Upper lobe of left lung (tissue), 6 donors: ENCODE data around the gene MEG3. TPM values are rescaled to one million over a fixed set of nuclear protein-coding genes. Genes with fewer than 3 reads are reported as not detected.

Experiments used
- ATAC-seq, 2 donors: fragments of 200-7000 bp; cut with Tn5 transposase; one replicate each; pipeline ENCODE4 v1.9.1; 2022; ENCODE audit warnings: mild to moderate bottlenecking in 2 of 2, moderate library complexity in 2 of 2; ENCODE audit not compliant: low FRiP score in 2 of 2
- DNase-seq, 2 donors: peaks; one replicate each; pipeline ENCODE4 v3.0.0-alpha.2; 2019 to 2020
- H3K27ac ChIP-seq, 4 donors: fragments of 200-600 bp; sonication (generic); one replicate each; pipeline ENCODE4 v1.5.1; 2016 to 2019
- H3K27me3 ChIP-seq, 4 donors: fragments of 200-600 bp; sonication (generic); one replicate each; pipeline ENCODE4 v1.5.1; 2017 to 2019
- H3K36me3 ChIP-seq, 4 donors: fragments of 200-600 bp; sonication (generic); one replicate each; pipeline ENCODE4 v1.5.1; 2016 to 2019
- H3K4me1 ChIP-seq, 4 donors: fragments of 200-600 bp; sonication (generic); one replicate each; pipeline ENCODE4 v1.5.1; 2018 to 2019
- H3K4me3 ChIP-seq, 4 donors: fragments of 200-600 bp; sonication (generic); one replicate each; pipeline ENCODE4 v1.5.1; 2017 to 2019; ENCODE audit warnings: mild to moderate bottlenecking in 2 of 4, moderate library complexity in 1 of 4
- H3K9me3 ChIP-seq, 4 donors: fragments of 200-600 bp; sonication (generic); one replicate each; pipeline ENCODE4 v1.5.1; 2018 to 2019
- CTCF ChIP-seq, 6 experiments: fragments of 450-650 bp in 4 of 6; fragments of 200-600 bp in 2 of 6; sonication (generic) in 2 of 6; IDR thresholded peaks; one replicate each; pipeline ENCODE4 v1.5.1; 2016 to 2019; ENCODE audit warnings: antibody characterized with exemption in 6 of 6
- EP300 ChIP-seq, 4 donors: sonication (generic); formaldehyde crosslinking; IDR thresholded peaks; one replicate each; pipeline ENCODE4 v1.5.1; 2017; ENCODE audit warnings: antibody characterized with exemption in 4 of 4, control low read depth in 2 of 4
- POLR2A ChIP-seq, 4 donors: fragments of 450-650 bp; IDR thresholded peaks; one replicate each; pipeline ENCODE4 v1.5.1; 2016 to 2017; ENCODE audit warnings: antibody characterized with exemption in 4 of 4, mild to moderate bottlenecking in 2 of 4
- POLR2AphosphoS5 ChIP-seq, 2 donors: sonication (generic); formaldehyde crosslinking; IDR thresholded peaks; one replicate each; pipeline ENCODE4 v1.5.1; 2017; ENCODE audit warnings: antibody characterized with exemption in 2 of 2
- WGBS, 2 donors: methylation state at CpG; one replicate each; pipeline ENCODE4 v1.1.5; 2017 to 2018; 5-methylcytosine and 5-hydroxymethylcytosine counted together
- total RNA-seq, 6 donors: library from RNA; depleted of rRNA in 4 of 6; stranded (reverse); fragments of >200 nt in 4 of 6; gene quantifications; one replicate each; pipeline versions ENCODE4 v1.1.0 to v1.2.1, GENCODE V29; 2016 to 2021
- donor health status: DM: no; HTN: no; CAD: no; lungs with moderate emphysema.
- donor health status: DM: no; HTN: yes; CAD: no; lungs with severe emphysema.

Gene MEG3
- total RNA-seq, 6 donors from 2014 or later, result 3.9 to 39.8 (median 17.5) TPM

DNA sequence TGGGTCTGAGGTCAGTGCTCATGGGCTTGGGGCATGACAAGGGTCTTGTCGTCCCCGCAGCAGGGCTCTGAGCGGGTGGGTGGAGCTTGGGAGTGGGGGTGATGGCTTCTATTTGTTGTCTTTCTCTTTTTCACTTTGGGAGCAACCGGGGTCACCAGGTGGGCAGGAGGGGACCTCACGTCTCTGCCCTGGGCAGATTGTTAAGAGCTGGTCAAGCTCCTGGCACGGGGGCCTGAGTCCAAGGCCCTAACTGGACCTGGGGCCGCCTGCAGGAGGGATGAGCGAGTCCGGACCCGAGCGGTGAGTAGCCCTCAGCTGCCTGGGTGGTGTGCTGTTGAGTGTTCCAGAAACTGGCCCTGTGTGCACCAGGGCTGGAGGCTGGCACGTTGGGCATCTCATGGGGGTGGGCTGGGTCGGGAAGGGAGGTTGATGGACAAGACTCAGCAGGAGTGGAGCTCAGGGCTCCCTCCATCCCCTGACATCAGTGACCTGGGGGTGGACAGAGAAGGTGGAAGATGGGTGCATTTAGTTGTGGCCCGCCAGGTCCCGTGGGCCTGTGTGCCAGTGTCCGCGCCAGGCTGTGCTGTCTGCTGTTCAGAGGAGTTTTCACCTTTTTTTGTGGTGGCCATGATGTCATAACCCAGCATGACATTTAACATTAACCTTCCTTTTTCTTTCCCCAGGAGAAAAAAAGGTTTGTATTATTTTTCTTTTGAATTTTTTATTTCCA, 50.1 kb downstream of the MEG3 start:
- H3K27ac ChIP-seq, result no peak overlapping the region
- H3K27me3 ChIP-seq, result no peaks in the 10 kb centered on the region
- no peaks in the 10 kb centered on the region for H3K9me3 ChIP-seq
- H3K36me3 ChIP-seq, result no peaks in the 10 kb centered on the region
- H3K4me3 ChIP-seq, result no peak overlapping the region
- DNase-seq, result no peak
- TF ChIP-seq POLR2A (IDR thresholded peaks at IDR 0.05), result no peak
- no peak for TF ChIP-seq EP300 (IDR thresholded peaks at IDR 0.05)
- no peak for TF ChIP-seq POLR2AphosphoS5 (IDR thresholded peaks at IDR 0.05)
- no peak for TF ChIP-seq CTCF (IDR thresholded peaks at IDR 0.05)
- H3K4me1 ChIP-seq, result no peaks in the 10 kb centered on the region
- ATAC-seq, result no peak
- 87 to 90% methylated on average over 12 to 16 of the region's 17 CpGs for WGBS, 2 donors

GRCh38 chr14:100878271-100879146, 52.6 kb downstream of the MEG3 start:
- H3K9me3 ChIP-seq, result no peaks in the 10 kb centered on the region
- no peak for TF ChIP-seq EP300 (IDR thresholded peaks at IDR 0.05)
- 83 to 100% methylated on average over 2 to 11 of the region's 11 CpGs for WGBS, 2 donors
- ATAC-seq (no peak), DNase-seq (no peak)
- H3K4me1 ChIP-seq, result no peaks in the 10 kb centered on the region
- H3K36me3 ChIP-seq, result no peaks in the 10 kb centered on the region
- H3K27me3 ChIP-seq, result no peaks in the 10 kb centered on the region
- H3K4me3 ChIP-seq, result no peak overlapping the region
- no peak overlapping the region for H3K27ac ChIP-seq

GRCh38 chr14:100879194-100879593, 53.3 kb downstream of the MEG3 start:
- no peaks in the 10 kb centered on the region for H3K27me3 ChIP-seq
- WGBS, 2 donors, result 85% methylated on average over 8 of the region's 8 CpGs; no CpG with 5 or more reads in 1 of the 2 donors
- TF ChIP-seq POLR2AphosphoS5 (IDR thresholded peaks at IDR 0.05), result no peak
- TF ChIP-seq POLR2A (IDR thresholded peaks at IDR 0.05), result no peak
- TF ChIP-seq EP300 (IDR thresholded peaks at IDR 0.05), result no peak
- no peak for TF ChIP-seq CTCF (IDR thresholded peaks at IDR 0.05)
- DNase-seq (no peak), ATAC-seq (no peak)
- no peaks in the 10 kb centered on the region for H3K9me3 ChIP-seq
- no peaks in the 10 kb centered on the region for H3K4me1 ChIP-seq
- H3K27ac ChIP-seq, result no peak overlapping the region
- H3K36me3 ChIP-seq, result no peaks in the 10 kb centered on the region
- no peak overlapping the region for H3K4me3 ChIP-seq

GRCh38 chr14:100879782-100880181, 53.9 kb downstream of the MEG3 start:
- no peak overlapping the region for H3K27ac ChIP-seq
- no peak overlapping the region for H3K4me3 ChIP-seq
- WGBS, 2 donors, result 81 to 95% methylated on average over 7 to 8 of the region's 8 CpGs
- H3K27me3 ChIP-seq, result no peaks in the 10 kb centered on the region
- no peak for DNase-seq
- no peak for ATAC-seq
- no peaks in the 10 kb centered on the region for H3K9me3 ChIP-seq
- TF ChIP-seq EP300 (IDR thresholded peaks at IDR 0.05) (no peak), POLR2A (IDR thresholded peaks at IDR 0.05) (no peak), POLR2AphosphoS5 (IDR thresholded peaks at IDR 0.05) (no peak), CTCF (IDR thresholded peaks at IDR 0.05) (no peak)
- H3K4me1 ChIP-seq, result no peaks in the 10 kb centered on the region
- no peaks in the 10 kb centered on the region for H3K36me3 ChIP-seq

DNA sequence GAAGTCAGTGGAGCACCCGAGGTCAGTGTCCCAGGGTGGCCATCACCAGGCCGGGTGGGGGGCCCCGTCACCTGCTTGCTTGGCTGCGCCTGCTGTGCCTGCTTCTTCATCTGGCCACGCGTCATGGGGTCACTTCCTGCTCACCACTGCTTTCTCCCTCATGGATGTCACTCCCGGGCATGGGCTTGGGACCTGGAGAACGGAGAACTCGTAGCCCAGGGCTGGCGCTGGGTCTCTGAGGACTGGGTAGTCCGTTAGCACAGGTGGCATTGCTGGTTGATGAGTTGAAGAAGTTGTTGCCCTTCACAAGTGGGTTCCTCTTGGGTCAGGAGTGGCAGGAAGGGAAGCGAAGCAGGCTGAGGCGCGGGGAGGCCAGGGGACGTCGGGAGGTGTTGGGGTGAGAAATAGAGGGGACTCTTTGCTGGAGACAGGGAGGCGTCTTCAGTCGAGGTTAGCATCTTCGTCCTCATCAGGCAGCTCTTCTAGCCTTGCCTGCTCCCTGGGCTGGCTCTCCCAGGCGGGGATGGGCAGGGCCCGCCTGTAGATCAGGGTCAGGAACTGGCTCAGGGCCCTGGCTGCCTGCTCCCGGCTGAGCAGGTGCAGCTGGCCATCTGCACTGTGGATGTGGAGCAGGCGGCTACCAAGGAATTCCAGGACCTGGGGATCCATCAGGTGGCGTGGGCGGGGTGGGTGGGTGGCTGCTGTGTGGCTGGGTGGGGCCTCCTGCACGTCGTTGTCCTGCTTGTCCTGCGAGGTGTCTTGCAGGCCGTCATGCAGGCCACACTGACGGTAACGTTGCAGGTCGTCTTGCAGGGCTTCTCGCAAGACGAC, 54.6 kb downstream of the MEG3 start:
- H3K27ac ChIP-seq, result no peak overlapping the region
- DNase-seq, result no peak
- ATAC-seq, result no peak
- no peak for TF ChIP-seq CTCF (IDR thresholded peaks at IDR 0.05)
- no peaks in the 10 kb centered on the region for H3K36me3 ChIP-seq
- no peaks in the 10 kb centered on the region for H3K27me3 ChIP-seq
- WGBS, 2 donors, result 89 to 92% methylated on average over 26 to 33 of the region's 34 CpGs
- no peak overlapping the region for H3K4me3 ChIP-seq
- no peaks in the 10 kb centered on the region for H3K4me1 ChIP-seq
- no peaks in the 10 kb centered on the region for H3K9me3 ChIP-seq
